ENCODE results near the gene SEMA4C.

- TF ChIP-seq ZFX (IDR thresholded peaks at IDR 0.05; ENCODE audit: borderline replicate concordance) (no peak), CTCF (IDR thresholded peaks at IDR 0.05) (no peak)
Measured at GRCh38 chr2:96888072-96889011, 18.5 kb upstream of the SEMA4C start.
